Measurements from ENCODE around the gene VRK3.

VRK3 gene

GRCh38 chr19:49927526-49928264 is 97.5 kb downstream of the VRK3 start:
- no peak for DNase-seq

- DNase-seq, result no peak
These were observed 98.7 kb downstream of the VRK3 start for GRCh38 chr19:49926515-49926914.
